Karpas-422 (cell line): Measurements from ENCODE around the gene ATP5F1A. TPM values are rescaled to one million over a fixed set of nuclear protein-coding genes. Genes with fewer than 3 reads are reported as not detected.

Experiments
- DNase-seq: peaks from one replicate; pipeline ENCODE4 v3.0.0-alpha.2; 2015
- H2AFZ ChIP-seq: fragments of 200-600 bp; sonication (generic); 2 replicates; pipeline ENCODE4 v1.6.1; 2014; ENCODE audit warnings: antibody characterized with exemption, low read length, mixed read lengths
- H3K27ac ChIP-seq: fragments of 200-600 bp; sonication (generic); 2 replicates; pipeline ENCODE4 v1.5.1; 2014; ENCODE audit warnings: mild to moderate bottlenecking, low read length, moderate library complexity
- H3K27me3 ChIP-seq: fragments of 200-600 bp; sonication (generic); 2 replicates; pipeline ENCODE4 v1.6.1; 2014; ENCODE audit warnings: low read length, mixed read lengths
- H3K36me3 ChIP-seq: fragments of 200-600 bp; sonication (generic); 2 replicates; pipeline ENCODE4 v1.6.1; 2014; ENCODE audit warnings: low read length, mixed read lengths; ENCODE audit not compliant: insufficient read depth
- H3K4me1 ChIP-seq: fragments of 200-600 bp; sonication (generic); 2 replicates; pipeline ENCODE4 v1.6.1; 2014; ENCODE audit warnings: mild to moderate bottlenecking, low read length, mixed read lengths
- H3K4me2 ChIP-seq: fragments of 200-600 bp; sonication (generic); 2 replicates; pipeline ENCODE4 v1.6.1; 2014; ENCODE audit warnings: low read length, low read depth, mild to moderate bottlenecking; ENCODE audit not compliant: poor library complexity, severe bottlenecking
- H3K4me3 ChIP-seq: fragments of 200-600 bp; sonication (generic); 2 replicates; pipeline ENCODE4 v1.5.1; 2014; ENCODE audit warnings: mild to moderate bottlenecking, antibody characterized with exemption, low read length, mixed read lengths
- H3K79me2 ChIP-seq: fragments of 200-600 bp; sonication (generic); 2 replicates; pipeline ENCODE4 v1.6.1; 2014; ENCODE audit warnings: mild to moderate bottlenecking, low read length, mixed read lengths
- H3K9ac ChIP-seq: fragments of 200-600 bp; sonication (generic); 2 replicates; pipeline ENCODE4 v1.6.0; 2014; ENCODE audit warnings: low read length
- H3K9me2 ChIP-seq: fragments of 200-600 bp; sonication (generic), shearing (Covaris generic); replicated peaks from 2 replicates; pipeline ENCODE4 v1.6.0; 2014; ENCODE audit warnings: mild to moderate bottlenecking, low read length, moderate library complexity; ENCODE audit not compliant: insufficient read depth
- H3K9me3 ChIP-seq: fragments of 300-700, 200-600 bp; sonication (generic); 2 replicates; pipeline ENCODE4 v1.6.1; 2014; ENCODE audit warnings: low read length, mixed read lengths
- H4K20me1 ChIP-seq: fragments of 200-600 bp; sonication (generic); 2 replicates; pipeline ENCODE4 v1.6.1; 2014; ENCODE audit warnings: mild to moderate bottlenecking, antibody characterized with exemption, low read length, low read depth; ENCODE audit not compliant: insufficient read depth
- total RNA-seq: library from RNA; depleted of rRNA; stranded (reverse); fragments of >200 nt; shearing (Covaris generic); gene quantifications from 2 replicates; pipeline ENCODE4 v1.2.3, GENCODE V29; 2014; ENCODE audit warnings: low replicate concordance

ATP5F1A gene
- total RNA-seq, 1 experiment from 2014 or later: 563 TPM

DNA sequence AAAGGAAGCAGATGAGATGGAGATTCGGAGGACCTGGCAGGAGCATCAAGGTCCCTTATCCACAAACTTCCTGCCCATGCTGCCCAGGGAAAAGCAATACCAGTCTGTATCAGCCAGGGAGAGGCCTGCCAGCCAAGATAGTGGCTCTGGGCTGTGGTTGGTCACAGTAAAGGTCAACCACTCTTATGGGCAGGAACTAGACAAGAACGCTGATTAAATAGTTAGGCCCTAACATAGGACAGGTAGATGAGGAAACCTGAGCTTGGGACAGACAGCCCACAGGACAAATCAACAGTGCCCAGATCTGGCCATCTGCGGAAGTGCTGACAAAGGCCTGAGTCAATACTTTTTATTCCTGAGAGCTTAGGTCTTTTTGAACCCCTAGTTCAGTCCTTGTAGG lies 36.7 kb downstream of the ATP5F1A start:
- Histone ChIP-seq H3K9me2 (no peaks in the 10 kb centered on the region), H3K4me1 (peaks cover 6% of the 10 kb centered on the region), H3K9ac (no peak overlapping the region), H3K79me2 (no peaks in the 10 kb centered on the region), H4K20me1 (no peaks in the 10 kb centered on the region), H3K36me3 (no peaks in the 10 kb centered on the region), H3K4me3 (no peak overlapping the region), H3K27me3 (no peaks in the 10 kb centered on the region), H2AFZ (no peak overlapping the region), H3K9me3 (no peaks in the 10 kb centered on the region), H3K4me2 (no peak overlapping the region), H3K27ac (no peak overlapping the region)
- DNase-seq: no peak

DNA sequence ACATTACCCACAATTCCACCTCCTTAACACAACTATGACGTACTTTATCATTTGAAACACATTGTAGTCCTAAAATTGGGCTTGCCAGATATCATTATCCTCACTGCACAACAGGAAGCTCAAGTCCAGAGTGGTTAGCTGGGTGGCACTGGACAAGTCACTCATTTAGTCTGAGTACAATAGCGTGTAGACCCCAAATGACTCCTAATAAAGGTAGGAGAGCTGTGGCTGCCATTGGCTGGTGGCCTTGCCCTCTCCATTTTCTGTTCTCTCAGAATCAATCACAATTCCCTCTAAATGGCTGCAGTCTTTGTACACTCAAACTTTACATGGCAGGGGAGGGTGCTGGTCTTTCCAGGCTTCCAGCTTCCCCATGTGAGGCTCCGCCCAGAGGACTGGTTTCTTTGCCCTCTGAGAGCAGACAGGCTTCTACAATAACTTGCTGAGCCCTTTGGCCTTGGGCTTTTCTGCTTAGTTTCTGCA lies 37.7 kb downstream of the ATP5F1A start:
- DNase-seq: no peak
- Histone ChIP-seq H3K4me2 (no peak overlapping the region), H3K36me3 (no peaks in the 10 kb centered on the region), H3K79me2 (no peaks in the 10 kb centered on the region), H3K27ac (no peak overlapping the region), H3K9me2 (no peaks in the 10 kb centered on the region), H3K4me3 (no peak overlapping the region), H2AFZ (no peak overlapping the region), H3K4me1 (peaks cover 6% of the 10 kb centered on the region), H4K20me1 (no peaks in the 10 kb centered on the region), H3K9me3 (no peaks in the 10 kb centered on the region), H3K27me3 (no peaks in the 10 kb centered on the region), H3K9ac (no peak overlapping the region)

DNA sequence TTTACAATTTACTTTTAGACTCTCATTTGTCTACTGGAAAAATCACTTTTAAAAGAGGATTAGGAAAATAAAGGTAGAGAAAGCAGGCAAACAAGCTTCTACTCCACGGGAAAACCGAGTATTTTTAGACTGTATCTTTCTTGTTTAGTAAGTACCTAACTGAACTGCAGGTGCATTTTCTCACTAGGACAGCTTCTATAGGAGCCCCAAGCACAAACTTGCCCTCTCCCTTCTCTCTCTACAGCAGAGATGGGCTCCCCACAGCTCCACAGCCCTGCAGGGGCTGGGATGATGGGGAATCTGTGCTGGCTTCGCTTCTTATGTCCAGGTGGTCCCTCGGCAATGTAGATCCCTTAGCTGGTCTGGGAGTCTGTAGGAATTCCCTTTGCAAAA lies 42.3 kb downstream of the ATP5F1A start:
- no peaks in the 10 kb centered on the region for H4K20me1 ChIP-seq
- no peak overlapping the region for H3K9ac ChIP-seq
- H2AFZ ChIP-seq: no peak overlapping the region
- DNase-seq: no peak
- H3K27me3 ChIP-seq: no peaks in the 10 kb centered on the region
- H3K27ac ChIP-seq: no peak overlapping the region
- H3K9me2 ChIP-seq: no peaks in the 10 kb centered on the region
- no peak overlapping the region for H3K4me3 ChIP-seq
- H3K79me2 ChIP-seq: no peaks in the 10 kb centered on the region
- H3K4me1 ChIP-seq: no peaks in the 10 kb centered on the region
- H3K4me2 ChIP-seq: no peak overlapping the region
- no peaks in the 10 kb centered on the region for H3K9me3 ChIP-seq
- H3K36me3 ChIP-seq: no peaks in the 10 kb centered on the region

DNA sequence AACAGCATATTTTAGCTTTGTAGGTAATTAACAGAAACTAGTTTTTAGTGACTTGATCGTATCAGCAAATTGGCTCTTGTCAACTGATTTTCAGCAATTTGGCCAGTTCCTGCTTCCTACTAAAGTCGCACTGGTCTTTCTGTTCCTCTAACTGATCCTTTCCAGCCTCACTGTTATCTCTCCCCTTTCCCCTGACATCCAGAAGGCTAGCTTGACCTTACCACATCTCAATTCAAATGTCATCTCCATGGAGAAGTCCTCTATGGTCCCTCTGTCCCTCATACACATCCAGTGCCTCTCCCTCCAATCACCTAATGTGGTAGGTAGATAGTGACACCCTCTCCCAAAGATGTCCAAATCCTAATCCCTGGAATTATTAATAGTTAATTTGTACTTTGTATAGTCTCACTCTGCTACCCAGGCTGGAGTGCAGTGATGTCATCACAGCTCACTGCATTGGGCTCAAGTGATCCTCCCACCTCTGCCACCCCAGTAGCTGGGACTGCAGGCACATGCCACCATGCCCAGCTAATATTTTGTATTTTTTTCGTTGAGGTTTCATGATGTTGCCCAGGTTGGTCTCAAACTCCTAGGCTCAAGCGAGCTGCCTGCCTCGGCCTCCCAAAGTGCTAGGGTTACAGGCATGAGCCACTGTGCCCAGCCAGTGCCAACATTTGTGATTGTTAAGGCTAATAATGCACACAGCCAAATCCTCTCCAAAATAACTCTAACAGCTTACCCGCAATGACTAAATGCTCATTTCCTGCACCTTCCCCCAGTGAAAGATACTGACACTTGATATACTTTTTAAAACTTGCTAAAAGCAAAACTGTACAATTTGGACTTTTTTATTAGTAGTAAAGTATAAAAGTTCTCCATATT lies 42.9 kb downstream of the ATP5F1A start:
- Histone ChIP-seq H3K36me3 (no peaks in the 10 kb centered on the region), H3K4me1 (no peaks in the 10 kb centered on the region), H3K9me3 (no peaks in the 10 kb centered on the region), H3K9me2 (no peaks in the 10 kb centered on the region), H3K9ac (no peak overlapping the region), H3K27ac (no peak overlapping the region), H3K79me2 (no peaks in the 10 kb centered on the region), H3K4me2 (no peak overlapping the region), H4K20me1 (no peaks in the 10 kb centered on the region), H2AFZ (no peak overlapping the region), H3K4me3 (no peak overlapping the region), H3K27me3 (no peaks in the 10 kb centered on the region)
- no peak for DNase-seq

- H2AFZ ChIP-seq: no peak overlapping the region
- no peaks in the 10 kb centered on the region for H3K9me2 ChIP-seq
- no peaks in the 10 kb centered on the region for H3K79me2 ChIP-seq
- no peak overlapping the region for H3K27ac ChIP-seq
- H4K20me1 ChIP-seq: no peaks in the 10 kb centered on the region
- H3K9me3 ChIP-seq: no peaks in the 10 kb centered on the region
- no peak for DNase-seq
- H3K9ac ChIP-seq: no peak overlapping the region
- no peaks in the 10 kb centered on the region for H3K36me3 ChIP-seq
- no peak overlapping the region for H3K4me3 ChIP-seq
- H3K27me3 ChIP-seq: no peaks in the 10 kb centered on the region
- H3K4me1 ChIP-seq: no peaks in the 10 kb centered on the region
- no peak overlapping the region for H3K4me2 ChIP-seq
Measured at GRCh38 chr18:46053368-46054095, 44.6 kb downstream of the ATP5F1A start.

DNA sequence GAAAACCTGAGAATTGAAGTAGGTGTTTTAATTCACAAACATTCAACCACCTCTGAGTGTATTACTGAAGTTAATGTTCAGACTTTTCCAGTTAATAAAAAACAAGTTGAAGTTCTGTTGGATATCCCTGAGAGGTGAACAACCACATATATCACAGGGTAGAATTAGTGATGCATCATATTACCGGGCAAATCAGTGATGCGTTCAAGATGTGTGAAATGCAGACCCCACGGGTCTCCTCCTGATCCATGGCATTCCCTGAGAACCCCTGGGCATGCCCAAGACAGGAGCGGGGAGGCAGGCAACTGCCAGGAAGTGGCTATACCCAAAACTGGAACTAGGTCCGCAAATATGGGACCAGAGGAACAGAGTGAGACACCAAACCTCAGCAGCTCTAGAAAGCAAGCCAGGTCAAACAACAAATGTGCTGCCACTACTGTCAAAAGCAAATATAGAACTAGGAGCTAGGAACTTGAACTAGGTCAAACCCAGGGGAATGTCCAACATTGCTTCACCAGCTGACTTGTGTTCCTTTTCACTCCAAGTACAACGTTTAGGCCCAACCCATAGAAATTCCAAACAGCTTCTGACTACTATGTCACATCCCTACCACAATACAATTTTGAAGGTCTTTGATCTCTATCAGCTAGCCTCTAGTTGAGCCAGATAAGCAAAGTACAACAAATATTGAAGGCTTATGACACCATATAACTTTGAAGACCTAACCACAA lies 46.2 kb downstream of the ATP5F1A start:
- Histone ChIP-seq H4K20me1 (no peaks in the 10 kb centered on the region), H3K36me3 (no peaks in the 10 kb centered on the region), H3K27ac (no peak overlapping the region), H3K79me2 (no peaks in the 10 kb centered on the region), H2AFZ (no peak overlapping the region), H3K4me1 (no peaks in the 10 kb centered on the region), H3K9me3 (no peaks in the 10 kb centered on the region), H3K27me3 (no peaks in the 10 kb centered on the region), H3K4me2 (no peak overlapping the region), H3K9me2 (no peaks in the 10 kb centered on the region), H3K9ac (no peak overlapping the region), H3K4me3 (no peak overlapping the region)
- DNase-seq: no peak

GRCh38 chr18:46050268-46050667 lies 47.8 kb downstream of the ATP5F1A start:
- H3K79me2 ChIP-seq: no peaks in the 10 kb centered on the region
- H3K4me2 ChIP-seq: no peak overlapping the region

DNA sequence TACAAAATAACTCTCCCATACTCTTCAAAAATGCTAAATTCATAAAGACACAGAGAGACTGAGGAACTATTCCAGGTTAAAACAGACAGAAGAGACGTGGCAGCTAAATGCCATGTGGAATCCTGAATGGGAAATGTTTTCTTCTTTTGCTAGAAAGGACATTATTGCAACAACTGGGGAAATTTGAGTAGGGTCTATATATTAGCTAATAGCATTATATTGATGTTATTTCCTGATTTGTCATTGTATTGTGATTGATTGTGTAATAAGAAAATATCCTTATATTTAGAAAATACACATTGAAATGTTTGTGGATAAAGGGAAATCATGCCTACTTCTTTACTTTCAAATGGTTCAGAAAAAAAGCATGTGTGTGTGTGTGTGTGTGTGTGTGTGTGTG lies 49.5 kb downstream of the ATP5F1A start:
- no peaks in the 10 kb centered on the region for H3K4me1 ChIP-seq
- H3K9me3 ChIP-seq: no peaks in the 10 kb centered on the region
- H3K9ac ChIP-seq: no peak overlapping the region
- no peaks in the 10 kb centered on the region for H3K27me3 ChIP-seq
- no peak overlapping the region for H2AFZ ChIP-seq
- no peaks in the 10 kb centered on the region for H3K79me2 ChIP-seq
- H3K9me2 ChIP-seq: no peaks in the 10 kb centered on the region
- H3K36me3 ChIP-seq: no peaks in the 10 kb centered on the region
- no peaks in the 10 kb centered on the region for H4K20me1 ChIP-seq
- no peak for DNase-seq
- no peak overlapping the region for H3K27ac ChIP-seq
- H3K4me2 ChIP-seq: no peak overlapping the region
- no peak overlapping the region for H3K4me3 ChIP-seq

More at GRCh38 chr18:46050268-46050667, 47.8 kb downstream of the ATP5F1A start:
- Histone ChIP-seq H3K27me3 (no peaks in the 10 kb centered on the region), H3K27ac (no peak overlapping the region), H3K9me2 (no peaks in the 10 kb centered on the region), H3K4me3 (no peak overlapping the region), H3K4me1 (no peaks in the 10 kb centered on the region), H3K9ac (no peak overlapping the region), H3K9me3 (no peaks in the 10 kb centered on the region), H3K36me3 (no peaks in the 10 kb centered on the region), H4K20me1 (no peaks in the 10 kb centered on the region), H2AFZ (no peak overlapping the region)
- no peak for DNase-seq
